ENCODE results near the gene AMFR.

Gene AMFR

GRCh38 chr16:56349086-56349415, 76.3 kb downstream of the AMFR start:
- in situ Hi-C loops (cut with MboI; ENCODE audit: low sequenced_read_pairs): no loop called here

- in situ Hi-C loops (cut with MboI; ENCODE audit: low sequenced_read_pairs): no loop called here
Observed at GRCh38 chr16:56348168-56349085, 76.9 kb downstream of the AMFR start.

GRCh38 chr16:56347670-56348069, 77.7 kb downstream of the AMFR start:
- in situ Hi-C loops (cut with MboI; ENCODE audit: low sequenced_read_pairs): no loop called here

GRCh38 chr16:56347166-56347565, 78.2 kb downstream of the AMFR start:
- in situ Hi-C loops (cut with MboI; ENCODE audit: low sequenced_read_pairs): no loop called here

- in situ Hi-C loops (cut with MboI; ENCODE audit: low sequenced_read_pairs): no loop called here
Observed at GRCh38 chr16:56346131-56346890, 79.0 kb downstream of the AMFR start.

DNA sequence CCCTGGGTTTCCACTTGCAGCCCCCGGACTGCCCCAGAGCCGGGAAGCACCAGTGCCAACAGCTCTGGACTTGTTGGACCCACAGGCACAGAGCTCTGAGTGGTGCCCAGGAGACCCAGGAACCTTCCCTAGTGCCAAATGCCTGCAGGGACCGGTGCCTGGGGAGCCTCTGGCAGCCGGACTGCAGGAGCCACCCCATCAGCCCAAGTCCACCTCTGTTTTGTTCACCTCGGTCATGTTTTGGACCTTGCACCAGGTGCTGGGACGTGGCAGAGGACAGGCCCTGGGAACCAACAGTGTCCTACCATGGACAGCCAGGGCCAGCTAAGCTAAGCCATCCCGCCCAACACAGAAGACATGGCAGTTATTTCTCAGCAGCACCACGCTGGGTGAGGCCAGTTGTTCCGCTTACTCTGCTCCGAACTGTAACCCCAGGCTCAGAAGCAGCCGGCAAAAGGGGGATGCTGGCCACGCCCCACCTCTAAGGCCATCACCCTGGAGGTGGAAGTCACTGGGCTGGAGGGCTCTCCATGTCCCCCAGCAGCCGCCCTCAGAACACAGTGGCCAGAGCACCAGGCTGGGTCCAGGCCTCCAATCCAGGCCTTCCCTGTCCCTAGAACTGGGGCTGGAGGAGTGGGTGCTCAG, 79.8 kb downstream of the AMFR start:
- in situ Hi-C loops (cut with MboI; ENCODE audit: low sequenced_read_pairs): no loop called here

DNA sequence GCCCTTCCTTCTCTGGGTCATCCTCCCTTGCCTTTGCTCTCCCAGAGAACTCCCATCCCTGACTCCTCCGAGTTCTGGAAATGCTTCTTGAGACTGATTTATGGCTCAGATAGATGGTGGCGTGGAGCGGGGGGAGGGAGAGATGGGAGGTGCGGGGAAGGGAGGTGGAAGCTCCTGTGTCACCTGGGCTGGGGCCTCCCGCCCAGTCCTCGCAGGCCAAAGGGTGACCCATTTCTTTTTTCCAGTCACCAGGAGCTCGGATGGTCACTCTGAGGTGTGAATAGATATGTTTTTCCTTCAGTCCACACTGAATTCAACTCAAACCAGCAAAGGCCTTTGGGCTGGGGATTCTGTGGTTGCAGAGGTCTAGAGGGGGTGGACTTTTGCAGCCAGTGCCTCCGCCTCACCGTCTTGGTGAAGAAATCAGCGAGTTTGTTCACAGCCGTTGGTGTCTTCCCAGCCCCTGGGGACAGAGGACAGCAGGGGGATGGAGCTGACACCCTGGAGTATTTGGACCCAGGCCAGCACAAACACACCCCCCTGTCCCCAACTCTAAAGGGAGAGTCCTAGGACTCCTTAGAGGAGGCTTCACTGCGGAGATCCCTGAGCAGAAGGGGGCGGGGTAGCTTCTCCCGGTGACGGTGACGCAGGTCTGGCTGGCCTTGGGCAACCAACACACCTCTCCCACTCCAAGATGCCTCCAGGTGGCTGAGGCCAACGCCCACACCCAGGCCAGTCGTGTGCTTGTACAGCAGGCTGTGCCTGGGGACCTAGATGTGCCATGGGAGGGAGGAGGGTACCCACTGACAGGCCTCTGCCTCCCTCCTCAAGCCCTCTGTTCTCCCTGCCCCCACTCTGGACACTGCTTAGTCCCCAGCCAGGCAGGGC, 80.6 kb downstream of the AMFR start:
- in situ Hi-C loops (cut with MboI; ENCODE audit: low sequenced_read_pairs): no loop called here

DNA sequence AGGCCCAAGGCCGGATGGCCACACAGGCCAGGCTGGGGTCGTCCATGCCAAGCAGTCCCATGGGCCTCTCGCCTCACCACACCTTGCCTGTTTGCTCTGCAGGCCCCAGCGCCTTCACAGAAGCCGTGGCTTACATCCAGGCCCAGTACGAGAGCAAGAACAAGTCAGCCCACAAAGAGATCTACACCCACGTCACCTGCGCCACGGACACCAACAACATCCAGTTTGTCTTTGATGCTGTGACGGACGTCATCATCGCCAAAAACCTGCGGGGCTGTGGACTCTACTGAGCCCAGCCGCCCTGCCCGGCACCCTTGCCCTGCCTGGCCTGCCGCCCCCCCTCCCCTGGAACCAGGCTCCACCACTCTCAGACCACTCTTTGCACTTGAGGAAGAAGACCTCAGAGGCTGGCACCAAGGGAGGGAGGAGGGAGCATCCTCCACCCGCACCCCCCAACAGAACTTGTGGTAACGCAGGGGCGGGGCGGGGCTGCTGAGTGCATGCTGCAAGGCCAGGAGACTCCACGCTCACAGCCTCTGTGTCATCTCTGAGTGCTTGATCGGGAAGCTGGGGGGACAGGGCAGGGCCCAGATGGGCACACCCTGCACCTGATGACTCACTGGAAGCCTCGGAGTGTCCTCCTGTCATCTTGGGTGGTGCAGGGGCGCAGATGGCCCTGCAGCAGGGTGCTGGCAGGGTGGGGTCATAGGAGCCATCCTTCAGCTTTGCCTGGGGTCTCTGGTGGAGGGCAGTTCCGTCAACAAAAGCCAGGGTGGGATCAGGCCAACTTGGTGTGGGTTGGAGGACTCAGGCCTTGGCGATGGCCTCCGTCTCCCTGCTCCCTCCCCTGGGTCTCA, 81.5 kb downstream of the AMFR start:
- in situ Hi-C loops (cut with MboI; ENCODE audit: low sequenced_read_pairs): no loop called here

DNA sequence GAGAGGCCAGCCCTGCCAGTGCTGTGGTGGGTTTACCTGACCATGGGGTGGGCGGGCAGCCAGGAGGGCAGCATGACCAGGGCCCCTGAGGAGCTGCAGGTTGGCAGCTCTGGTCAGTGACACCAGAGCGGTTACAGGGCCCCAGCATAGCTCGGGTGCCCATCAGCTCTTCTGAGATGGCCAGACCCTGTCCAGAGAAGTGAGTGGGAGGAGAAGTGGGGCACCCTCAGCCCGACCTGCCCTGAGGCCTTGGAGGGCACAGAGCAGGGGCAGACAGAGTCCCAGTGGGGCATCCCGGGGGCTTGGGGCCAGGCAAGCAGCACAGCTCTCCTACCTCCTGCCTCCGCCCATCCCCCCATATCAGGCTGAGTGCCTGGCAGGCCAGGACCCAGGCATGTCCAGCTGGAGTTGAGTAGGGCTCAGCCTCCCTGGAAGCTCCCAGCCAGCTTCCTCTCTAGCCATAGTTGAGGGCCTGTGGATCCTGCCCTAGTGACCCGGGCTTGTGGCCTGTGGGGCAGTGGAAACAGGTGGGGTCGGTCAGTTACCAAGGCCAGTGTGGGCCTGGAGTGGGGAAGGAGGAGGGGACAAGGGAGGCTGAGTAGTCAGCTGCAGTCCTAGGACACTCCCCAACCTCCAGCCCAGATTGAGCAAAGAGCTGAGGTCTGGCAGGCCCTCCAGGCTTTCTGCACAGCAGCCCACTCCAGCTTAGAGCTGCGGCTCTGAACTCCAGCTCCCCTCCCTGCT, 83.5 kb downstream of the AMFR start:
- in situ Hi-C loops (cut with MboI; ENCODE audit: low sequenced_read_pairs): no loop called here

GRCh38 chr16:56340864-56341365, 84.4 kb downstream of the AMFR start:
- in situ Hi-C loops (cut with MboI; ENCODE audit: low sequenced_read_pairs): no loop called here

DNA sequence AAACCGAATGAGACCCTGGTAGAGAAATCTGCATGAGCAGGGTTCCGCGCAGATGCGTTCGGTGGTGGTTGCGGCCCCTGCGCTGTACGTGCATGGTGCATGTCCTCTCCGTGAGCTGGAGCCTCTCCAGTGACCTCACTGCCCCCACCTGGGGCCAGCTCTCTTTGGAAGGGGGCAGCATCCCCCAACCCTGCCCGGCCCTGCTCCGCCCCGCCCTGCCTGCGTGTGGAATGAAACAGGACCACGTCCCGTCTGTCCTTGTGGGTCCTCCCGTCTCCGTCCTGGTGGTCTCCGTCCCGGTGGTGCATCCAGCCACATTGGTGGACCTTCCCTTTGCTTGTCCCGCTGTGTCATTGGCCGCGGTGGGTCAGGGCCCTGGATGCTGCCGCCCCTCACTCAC, 84.9 kb downstream of the AMFR start:
- in situ Hi-C loops (cut with MboI; ENCODE audit: low sequenced_read_pairs): no loop called here

- in situ Hi-C loops (cut with MboI; ENCODE audit: low sequenced_read_pairs): no loop called here
Observed at GRCh38 chr16:56339431-56340195, 85.7 kb downstream of the AMFR start.

- in situ Hi-C loops (cut with MboI; ENCODE audit: low sequenced_read_pairs): no loop called here
Observed at GRCh38 chr16:56338566-56339318, 86.6 kb downstream of the AMFR start.

DNA sequence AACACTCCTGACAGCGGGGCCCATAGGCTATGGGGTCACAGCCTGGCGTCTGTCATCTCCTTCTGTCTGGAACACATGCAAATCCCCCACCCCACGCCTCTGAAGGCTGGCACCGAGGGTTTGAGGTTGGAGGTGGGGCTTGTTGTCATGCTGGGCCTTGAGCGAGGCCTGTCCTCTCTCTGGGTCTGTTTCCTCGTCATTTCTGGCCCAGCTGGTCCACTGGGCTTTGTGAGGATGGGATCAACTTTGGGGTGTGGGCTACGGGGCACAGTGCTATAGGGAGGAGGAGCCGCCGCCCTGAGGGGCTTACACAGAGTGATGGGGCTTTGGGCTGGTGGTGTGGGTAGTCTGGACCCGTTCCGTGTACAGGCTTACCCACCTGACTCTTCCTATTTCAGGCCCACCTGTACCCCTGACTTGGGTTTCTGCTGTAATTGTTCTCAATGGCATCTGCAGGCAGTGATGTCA, 87.5 kb downstream of the AMFR start:
- in situ Hi-C loops (cut with MboI; ENCODE audit: low sequenced_read_pairs): no loop called here

DNA sequence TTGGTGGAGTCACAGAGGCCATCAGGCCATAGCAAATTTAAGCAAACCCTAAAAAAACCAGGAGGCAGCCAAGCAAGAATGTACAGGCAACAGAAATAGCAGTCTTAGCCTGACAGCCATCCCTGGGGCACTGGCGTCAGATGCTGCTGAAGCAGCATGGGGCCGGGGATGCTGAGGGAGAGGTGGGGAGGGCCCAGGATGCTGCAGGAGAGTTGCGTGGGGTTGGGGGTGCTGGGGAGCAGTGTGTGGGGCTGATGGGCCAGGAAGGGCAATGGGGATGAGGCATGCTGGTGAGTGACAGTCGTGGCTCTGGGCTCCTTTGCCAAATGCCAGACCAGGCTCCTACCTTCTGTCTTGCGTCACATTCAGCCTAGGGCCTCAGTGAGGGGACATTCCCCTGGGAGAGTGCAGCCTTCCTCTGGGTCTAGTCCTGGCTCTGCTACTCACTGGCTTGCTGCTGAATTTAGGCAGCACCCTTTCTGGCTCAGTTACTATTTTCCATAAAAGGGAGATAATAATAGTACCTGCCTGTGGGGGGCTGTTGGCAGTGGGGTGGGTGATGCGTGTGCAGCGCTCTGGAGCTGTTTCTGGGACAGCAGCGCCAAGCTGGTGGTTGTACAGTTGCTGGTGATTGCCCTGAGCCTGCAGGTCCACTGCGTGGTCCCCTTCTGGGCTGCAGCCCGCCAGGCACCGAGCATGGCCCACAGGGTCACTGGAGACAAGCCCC, 88.1 kb downstream of the AMFR start:
- in situ Hi-C loops (cut with MboI; ENCODE audit: low sequenced_read_pairs): no loop called here

DNA sequence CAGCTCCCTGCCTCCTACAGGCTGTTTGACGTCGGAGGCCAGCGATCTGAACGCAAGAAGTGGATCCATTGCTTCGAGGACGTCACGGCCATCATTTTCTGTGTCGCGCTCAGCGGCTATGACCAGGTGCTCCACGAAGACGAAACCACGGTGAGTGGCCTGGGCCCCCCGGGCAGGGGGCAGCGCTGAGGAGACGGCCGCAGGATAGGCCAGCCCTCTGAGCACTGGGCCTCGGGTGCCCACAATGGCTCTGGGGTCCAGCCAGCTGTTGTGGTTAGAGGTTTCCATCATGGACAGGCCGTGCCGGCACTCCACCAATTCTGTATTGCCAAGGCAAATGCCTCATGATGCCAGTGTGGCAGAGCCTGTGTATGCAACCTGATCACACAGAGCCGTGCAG, 88.6 kb downstream of the AMFR start:
- in situ Hi-C loops (cut with MboI; ENCODE audit: low sequenced_read_pairs): no loop called here
